Measurements from ENCODE around the gene IRS1. TPM values are rescaled to one million over a fixed set of nuclear protein-coding genes. Genes with fewer than 3 reads are reported as not detected.

IRS1 gene
- total RNA-seq, 2 donors from 2014 or later: 0.90 to 6.2 TPM

DNA sequence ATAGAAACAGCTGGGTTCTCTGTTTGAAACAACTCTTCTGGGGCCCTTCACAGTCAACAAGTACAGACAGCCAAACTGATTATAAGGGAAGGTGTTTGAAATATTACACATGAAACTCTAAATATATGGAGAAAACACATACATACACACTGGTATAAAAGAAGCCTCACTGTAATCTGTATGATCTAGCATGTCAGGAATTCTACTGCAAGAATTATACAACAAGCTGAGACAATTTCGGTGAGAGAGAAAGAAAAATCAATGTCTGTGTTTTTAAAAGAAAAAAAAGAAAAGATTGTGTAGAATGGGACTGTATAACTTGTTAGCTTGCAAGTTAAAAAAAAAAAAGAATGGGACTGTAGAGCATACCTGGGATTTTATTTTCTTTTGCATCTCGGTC lies 26.3 kb downstream of the IRS1 start:
- no peaks in the 10 kb centered on the region for H3K36me3 Mint-ChIP-seq (ENCODE audit: low read depth)
- peaks cover 16% of the 10 kb centered on the region for H3K4me1 Mint-ChIP-seq
- no peak for DNase-seq
- H3K27ac Mint-ChIP-seq: no peak overlapping the region
- no peaks in the 10 kb centered on the region for H3K9me3 ChIP-seq (ENCODE audit: control insufficient read depth, low read length, poor library complexity, severe bottlenecking)
- no peak overlapping the region for H3K4me3 Mint-ChIP-seq
- no peaks in the 10 kb centered on the region for H3K27me3 Mint-ChIP-seq
- ATAC-seq: no peak

DNA sequence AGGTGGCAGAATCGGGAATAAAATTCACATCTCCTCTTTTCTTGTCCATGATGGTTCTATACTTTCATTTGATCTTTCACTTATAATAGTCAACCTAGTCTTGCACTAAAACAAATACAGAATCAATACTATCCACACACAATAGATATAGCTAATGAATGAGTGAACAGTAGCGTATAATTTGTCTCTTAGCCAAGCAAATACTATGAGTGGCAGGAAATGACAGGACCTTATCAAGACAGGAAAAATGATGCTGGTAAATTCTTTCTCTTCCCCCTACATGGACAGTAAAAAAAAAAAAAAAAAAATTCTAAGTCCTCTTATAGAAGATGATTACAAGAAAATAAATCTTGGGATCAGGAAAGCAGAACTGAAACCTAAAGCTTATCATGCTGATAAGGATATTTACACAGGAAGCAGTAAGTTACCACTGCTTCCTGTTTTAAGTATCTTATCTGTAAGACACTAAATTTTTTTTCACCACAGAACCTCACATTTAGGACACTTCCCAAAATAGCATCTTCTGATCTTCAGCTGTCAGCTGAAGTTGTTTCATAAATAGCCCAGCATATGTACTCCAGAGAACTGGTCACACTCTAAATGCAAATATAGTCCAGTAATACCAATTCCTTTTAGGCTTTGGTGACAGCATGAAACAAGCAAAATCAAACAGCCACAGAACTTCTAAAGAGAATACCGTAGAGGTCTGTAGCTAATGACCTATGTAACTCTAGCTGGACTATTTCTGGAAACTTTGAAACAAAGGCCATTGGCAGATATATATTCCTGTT lies 27.0 kb downstream of the IRS1 start:
- DNase-seq (no peak), ATAC-seq (peak; percentile 87)
- Mint-ChIP-seq H3K27ac (no peak overlapping the region), H3K4me3 (peak overlapping the region; percentile 69), H3K4me1 (peaks cover 16% of the 10 kb centered on the region), H3K27me3 (no peaks in the 10 kb centered on the region), H3K36me3 (ENCODE audit: low read depth) (no peaks in the 10 kb centered on the region)
- no peaks in the 10 kb centered on the region for H3K9me3 ChIP-seq (ENCODE audit: control insufficient read depth, low read length, poor library complexity, severe bottlenecking)

DNA sequence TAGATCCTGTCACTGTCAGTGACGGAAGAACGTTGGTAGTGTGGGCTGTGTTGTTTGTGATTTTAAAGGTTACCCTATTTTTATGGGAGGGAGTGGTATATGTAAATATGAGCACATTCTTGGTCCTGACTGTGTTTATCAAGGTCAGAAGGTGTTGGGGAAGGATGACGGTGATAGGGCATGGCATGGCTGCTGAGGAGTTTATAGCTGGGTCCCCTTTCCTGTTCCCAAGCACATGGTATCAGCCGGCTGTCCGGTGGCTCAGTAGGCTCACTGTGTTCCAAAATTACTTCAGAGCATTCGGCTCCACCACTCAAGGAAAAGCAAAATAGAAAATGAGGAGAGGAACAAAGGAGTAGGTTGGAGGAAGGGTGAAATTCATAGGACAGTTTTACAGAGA lies 28.6 kb downstream of the IRS1 start:
- peaks cover 16% of the 10 kb centered on the region for H3K4me1 Mint-ChIP-seq
- no peak overlapping the region for H3K4me3 Mint-ChIP-seq
- no peaks in the 10 kb centered on the region for H3K27me3 Mint-ChIP-seq
- no peaks in the 10 kb centered on the region for H3K9me3 ChIP-seq (ENCODE audit: control insufficient read depth, low read length, poor library complexity, severe bottlenecking)
- DNase-seq (no peak), ATAC-seq (no peak)
- H3K36me3 Mint-ChIP-seq (ENCODE audit: low read depth): no peaks in the 10 kb centered on the region
- no peak overlapping the region for H3K27ac Mint-ChIP-seq

DNA sequence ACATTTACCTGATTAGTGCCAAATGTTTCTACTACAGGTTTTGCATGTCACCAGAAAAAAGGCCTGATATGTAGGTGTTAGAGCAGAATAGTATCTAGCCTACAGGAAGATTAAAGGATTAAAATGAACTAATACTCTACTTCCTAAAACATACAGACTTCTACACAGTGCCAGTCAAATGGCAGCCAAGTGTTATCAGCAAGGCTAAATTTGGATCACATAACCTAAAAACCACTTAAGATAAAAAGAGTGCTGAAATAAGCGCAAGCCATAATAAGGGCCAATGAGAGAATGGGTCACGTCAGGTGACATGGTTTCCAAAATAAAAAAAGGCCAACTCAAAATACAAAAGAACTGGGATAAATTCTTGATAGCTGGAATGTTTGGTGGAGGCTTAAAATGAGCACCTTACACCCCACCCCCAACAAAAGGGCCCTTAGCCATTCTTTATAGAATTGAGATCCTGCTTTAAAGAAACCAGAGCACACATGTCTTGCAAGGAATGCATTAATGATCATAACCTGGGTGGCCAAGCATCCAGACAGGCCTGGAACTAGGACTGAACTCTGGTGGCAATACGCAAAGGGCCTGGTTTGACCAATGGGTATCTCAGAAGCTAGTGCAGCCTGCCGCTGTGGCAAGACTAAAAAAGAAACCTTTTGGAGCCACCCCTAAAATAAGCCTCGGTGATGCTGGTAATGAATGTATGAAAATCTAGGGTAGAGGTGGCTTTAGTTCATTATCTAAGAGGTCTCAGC lies 32.4 kb downstream of the IRS1 start:
- no peaks in the 10 kb centered on the region for H3K27me3 Mint-ChIP-seq
- no peaks in the 10 kb centered on the region for H3K9me3 ChIP-seq (ENCODE audit: control insufficient read depth, low read length, poor library complexity, severe bottlenecking)
- ATAC-seq (no peak), DNase-seq (no peak)
- no peak overlapping the region for H3K27ac Mint-ChIP-seq
- H3K36me3 Mint-ChIP-seq (ENCODE audit: low read depth): no peaks in the 10 kb centered on the region
- H3K4me1 Mint-ChIP-seq: peaks cover 6% of the 10 kb centered on the region
- H3K4me3 Mint-ChIP-seq: no peak overlapping the region

DNA sequence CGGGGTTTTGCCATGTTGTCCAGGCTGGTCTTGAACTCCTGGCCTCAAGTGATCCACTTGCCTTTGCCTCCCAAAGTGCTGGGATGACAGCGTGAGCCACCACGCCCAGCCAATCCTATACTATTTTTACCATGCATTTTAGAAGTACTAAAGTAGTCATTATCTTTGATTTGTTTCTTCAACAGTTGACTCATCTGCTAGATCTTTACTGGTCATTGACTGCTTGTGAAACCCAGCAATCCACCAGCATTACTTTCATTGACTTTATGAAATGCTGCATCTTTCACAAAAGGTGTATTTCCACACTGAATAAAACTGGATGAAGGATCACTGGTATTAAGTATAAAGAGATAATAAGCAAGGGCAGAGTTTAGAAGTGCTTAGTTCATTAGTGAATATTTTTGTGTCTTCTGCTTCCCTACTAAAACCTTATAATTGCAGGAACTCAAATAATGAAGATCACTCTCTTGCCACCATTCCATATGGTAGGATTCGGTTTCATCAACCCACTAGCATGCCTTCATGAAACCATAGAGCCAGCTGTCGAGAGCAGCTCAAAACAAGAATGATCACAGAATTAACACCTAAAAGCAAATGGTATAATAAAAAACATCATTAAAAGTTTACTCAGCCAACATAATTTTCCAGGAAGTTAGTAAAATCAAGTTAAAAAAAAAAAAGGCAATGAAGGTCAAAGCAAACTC lies 33.1 kb downstream of the IRS1 start:
- no peaks in the 10 kb centered on the region for H3K9me3 ChIP-seq (ENCODE audit: control insufficient read depth, low read length, poor library complexity, severe bottlenecking)
- Mint-ChIP-seq H3K36me3 (ENCODE audit: low read depth) (no peaks in the 10 kb centered on the region), H3K4me3 (no peak overlapping the region), H3K27ac (no peak overlapping the region), H3K4me1 (peaks cover 2% of the 10 kb centered on the region), H3K27me3 (no peaks in the 10 kb centered on the region)
- ATAC-seq: no peak
- no peak for DNase-seq

DNA sequence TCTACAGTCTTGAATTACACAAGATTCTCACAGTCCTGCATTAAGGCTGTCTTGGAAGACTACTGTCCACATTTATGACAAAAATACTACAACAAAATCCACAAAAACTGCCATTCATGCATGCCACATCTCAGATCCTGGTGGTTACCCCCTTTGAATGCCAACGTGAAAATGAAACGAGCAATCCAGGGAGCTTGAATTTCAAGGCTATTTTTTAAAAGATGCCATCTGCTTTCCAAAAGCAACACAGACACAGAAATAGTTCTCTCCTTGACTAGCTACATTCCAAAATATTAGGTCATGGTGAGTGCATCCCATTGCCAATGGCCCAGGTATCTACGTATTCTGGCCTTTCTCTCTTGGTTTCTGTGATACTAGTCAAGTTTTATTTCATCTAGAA lies 36.3 kb downstream of the IRS1 start:
- no peaks in the 10 kb centered on the region for H3K9me3 ChIP-seq (ENCODE audit: control insufficient read depth, low read length, poor library complexity, severe bottlenecking)
- DNase-seq (no peak), ATAC-seq (no peak)
- H3K27ac Mint-ChIP-seq: no peak overlapping the region
- no peaks in the 10 kb centered on the region for H3K27me3 Mint-ChIP-seq
- no peaks in the 10 kb centered on the region for H3K4me1 Mint-ChIP-seq
- H3K36me3 Mint-ChIP-seq (ENCODE audit: low read depth): no peaks in the 10 kb centered on the region
- no peak overlapping the region for H3K4me3 Mint-ChIP-seq

DNA sequence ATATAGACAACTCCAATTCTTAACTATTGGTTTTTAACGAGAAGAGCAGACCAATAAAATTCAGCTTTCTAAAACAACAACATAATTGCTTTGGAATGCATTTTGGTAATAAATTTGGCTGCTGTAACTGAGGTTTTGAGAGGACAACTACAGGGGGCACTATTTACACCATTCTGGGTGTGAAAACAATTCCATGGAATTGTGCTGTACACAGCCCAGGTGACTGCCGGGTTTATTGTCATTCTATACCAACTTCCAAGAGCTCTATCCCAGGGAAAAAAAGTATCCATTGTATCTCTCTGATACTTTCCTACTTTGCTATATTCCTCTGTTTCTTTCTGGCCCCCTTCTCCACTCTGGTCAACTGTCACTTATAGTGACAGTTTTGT lies 38.4 kb downstream of the IRS1 start:
- DNase-seq (no peak), ATAC-seq (no peak)
- no peaks in the 10 kb centered on the region for H3K27me3 Mint-ChIP-seq
- no peaks in the 10 kb centered on the region for H3K4me1 Mint-ChIP-seq
- no peaks in the 10 kb centered on the region for H3K36me3 Mint-ChIP-seq (ENCODE audit: low read depth)
- no peak overlapping the region for H3K27ac Mint-ChIP-seq
- no peak overlapping the region for H3K4me3 Mint-ChIP-seq
- no peaks in the 10 kb centered on the region for H3K9me3 ChIP-seq (ENCODE audit: control insufficient read depth, low read length, poor library complexity, severe bottlenecking)

DNA sequence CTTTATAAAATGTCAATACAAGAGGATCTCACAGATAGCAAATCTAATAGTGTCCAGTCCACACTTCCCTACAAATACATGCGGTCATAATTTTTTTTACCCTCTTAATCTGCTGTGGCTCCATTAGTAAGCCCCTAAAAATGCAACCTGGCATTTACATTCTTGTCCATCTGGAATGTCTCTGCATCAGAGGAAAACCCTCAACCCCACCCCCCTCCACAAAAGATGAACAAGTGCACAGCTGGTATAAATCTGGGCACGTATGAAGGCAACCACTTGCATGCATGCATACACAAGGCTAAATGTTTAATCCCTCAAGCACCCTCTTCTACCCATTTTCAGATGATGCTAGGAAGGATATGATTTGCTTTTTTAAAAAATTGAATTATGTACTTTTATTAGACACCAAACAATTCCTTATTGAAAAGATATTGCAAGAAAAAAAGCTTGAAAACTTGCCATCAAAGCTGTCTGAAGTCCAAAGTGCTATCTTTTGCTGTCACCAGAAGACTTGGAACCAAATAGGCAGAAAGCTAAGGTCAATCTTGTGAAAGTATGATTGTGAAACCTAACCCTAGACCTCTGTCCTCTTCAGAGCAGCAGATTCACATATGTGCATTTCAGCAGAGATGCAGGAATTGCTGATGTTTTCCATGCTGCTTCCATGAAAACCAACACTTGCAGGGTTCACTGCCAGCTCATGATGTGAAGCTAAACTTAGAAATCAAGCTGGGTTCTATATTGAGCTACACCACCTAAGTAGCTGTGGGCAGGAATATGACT lies 39.0 kb downstream of the IRS1 start:
- H3K27me3 Mint-ChIP-seq: no peaks in the 10 kb centered on the region

DNA sequence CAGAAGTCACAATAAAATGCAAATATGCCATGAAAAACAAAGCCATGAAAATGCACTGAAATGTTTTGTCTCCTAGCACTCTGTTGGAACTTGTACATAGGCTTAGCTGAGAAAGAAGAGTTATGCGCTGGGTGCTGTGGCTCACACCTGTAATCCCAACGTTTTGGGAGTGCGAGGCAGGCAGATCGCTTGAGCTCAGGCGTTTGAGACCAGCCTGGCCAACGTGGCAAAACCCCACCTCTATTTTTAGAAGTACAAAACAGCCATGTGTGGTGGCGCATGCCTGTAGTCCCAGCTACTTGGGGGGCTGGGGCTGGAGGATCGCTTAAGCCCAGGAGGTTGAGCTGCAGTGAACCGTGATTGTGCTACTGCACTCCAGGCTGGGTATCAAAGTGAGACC lies 39.9 kb downstream of the IRS1 start:
- H3K4me3 Mint-ChIP-seq: no peak overlapping the region
- H3K27ac Mint-ChIP-seq: no peak overlapping the region
- no peaks in the 10 kb centered on the region for H3K9me3 ChIP-seq (ENCODE audit: control insufficient read depth, low read length, poor library complexity, severe bottlenecking)
- no peak for DNase-seq
- no peak for ATAC-seq
- H3K4me1 Mint-ChIP-seq: no peaks in the 10 kb centered on the region
- no peaks in the 10 kb centered on the region for H3K27me3 Mint-ChIP-seq
- H3K36me3 Mint-ChIP-seq (ENCODE audit: low read depth): no peaks in the 10 kb centered on the region

More for the DNA sequence above, 39.0 kb downstream of the IRS1 start:
- Mint-ChIP-seq H3K4me3 (no peak overlapping the region), H3K27ac (no peak overlapping the region), H3K36me3 (ENCODE audit: low read depth) (no peaks in the 10 kb centered on the region), H3K4me1 (no peaks in the 10 kb centered on the region)
- no peaks in the 10 kb centered on the region for H3K9me3 ChIP-seq (ENCODE audit: control insufficient read depth, low read length, poor library complexity, severe bottlenecking)
- DNase-seq: no peak
- ATAC-seq: no peak

DNA sequence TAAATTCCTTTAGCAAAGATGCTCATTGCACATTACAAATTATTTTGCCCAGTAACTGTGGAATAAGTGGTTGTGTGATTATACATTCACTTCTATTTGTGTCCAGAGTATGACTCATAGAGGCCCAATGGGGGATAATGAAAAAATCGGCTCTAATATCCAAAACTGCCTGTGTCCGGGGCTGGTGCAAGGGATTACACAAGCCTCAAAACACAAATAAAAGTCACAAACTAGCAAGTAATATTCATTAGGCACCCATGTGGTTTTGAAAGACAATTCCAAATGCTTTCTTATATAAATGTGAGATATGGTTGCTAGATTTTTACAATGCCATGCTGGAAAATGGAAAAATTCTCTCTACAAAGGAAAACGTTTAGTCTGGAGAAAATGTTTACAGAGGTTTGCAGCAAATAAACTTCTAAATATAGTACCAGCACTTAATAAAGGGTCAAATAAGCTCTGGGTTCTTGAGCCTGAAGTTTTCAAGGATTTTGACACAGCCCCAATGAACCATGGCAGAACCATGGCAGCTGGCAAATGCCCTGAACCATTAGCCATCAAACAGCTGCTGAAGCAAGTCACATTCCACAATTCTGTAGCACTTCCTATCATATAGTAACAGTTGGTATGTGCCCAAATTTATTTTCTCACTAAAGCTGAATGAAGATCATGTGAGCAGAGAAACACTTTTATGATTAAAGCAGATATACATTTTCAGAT lies 40.5 kb downstream of the IRS1 start:
- ATAC-seq (no peak), DNase-seq (no peak)
- no peak overlapping the region for H3K27ac Mint-ChIP-seq
- no peaks in the 10 kb centered on the region for H3K27me3 Mint-ChIP-seq
- H3K4me3 Mint-ChIP-seq: no peak overlapping the region
- no peaks in the 10 kb centered on the region for H3K36me3 Mint-ChIP-seq (ENCODE audit: low read depth)
- H3K9me3 ChIP-seq (ENCODE audit: control insufficient read depth, low read length, poor library complexity, severe bottlenecking): no peaks in the 10 kb centered on the region
- H3K4me1 Mint-ChIP-seq: no peaks in the 10 kb centered on the region

DNA sequence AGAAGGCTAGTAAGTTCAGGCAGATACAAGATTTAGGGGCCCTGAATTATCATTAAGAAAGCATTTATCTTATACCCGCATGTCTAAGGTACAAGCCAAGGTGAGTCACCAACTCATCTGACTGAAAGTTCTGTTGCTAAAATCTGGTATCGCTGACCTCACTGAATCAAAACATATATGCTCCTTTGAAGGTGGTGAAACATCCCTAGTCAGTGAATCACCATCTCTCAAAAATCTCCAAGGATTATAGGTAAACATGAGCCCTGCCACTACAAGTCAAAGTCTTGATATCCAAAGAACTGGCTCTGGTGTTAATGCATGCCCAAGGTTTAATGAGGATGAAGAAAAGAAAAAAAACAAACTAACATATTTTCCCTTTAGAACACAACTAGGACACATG lies 43.5 kb downstream of the IRS1 start:
- H3K27ac Mint-ChIP-seq: no peak overlapping the region
- H3K27me3 Mint-ChIP-seq: no peaks in the 10 kb centered on the region
- no peaks in the 10 kb centered on the region for H3K36me3 Mint-ChIP-seq (ENCODE audit: low read depth)
- no peak overlapping the region for H3K4me3 Mint-ChIP-seq
- H3K4me1 Mint-ChIP-seq: no peaks in the 10 kb centered on the region
- no peak for DNase-seq
- ATAC-seq: no peak
- no peaks in the 10 kb centered on the region for H3K9me3 ChIP-seq (ENCODE audit: control insufficient read depth, low read length, poor library complexity, severe bottlenecking)

DNA sequence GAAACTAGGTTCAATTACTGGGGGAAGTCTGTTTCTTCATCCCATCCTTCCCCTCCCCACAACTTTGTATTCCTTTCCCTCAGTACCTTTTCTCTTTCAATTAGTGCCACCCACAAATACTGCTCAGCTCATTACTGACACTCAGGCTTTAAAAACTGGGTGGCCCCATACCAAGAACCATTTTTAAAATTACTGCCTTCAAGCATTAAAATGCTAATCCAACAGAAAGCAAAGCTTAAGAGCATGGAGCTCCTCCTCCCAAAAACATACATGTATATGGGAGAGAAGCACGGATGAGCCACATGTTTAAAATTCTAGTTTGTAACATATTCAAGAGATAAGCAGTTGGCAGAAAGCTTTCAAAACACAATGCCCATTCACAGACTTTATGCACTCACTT lies 44.0 kb downstream of the IRS1 start:
- H3K27ac Mint-ChIP-seq: no peak overlapping the region
- H3K4me3 Mint-ChIP-seq: no peak overlapping the region
- H3K36me3 Mint-ChIP-seq (ENCODE audit: low read depth): no peaks in the 10 kb centered on the region
- no peaks in the 10 kb centered on the region for H3K4me1 Mint-ChIP-seq
- ATAC-seq: no peak
- no peaks in the 10 kb centered on the region for H3K27me3 Mint-ChIP-seq
- DNase-seq: no peak
- no peaks in the 10 kb centered on the region for H3K9me3 ChIP-seq (ENCODE audit: control insufficient read depth, low read length, poor library complexity, severe bottlenecking)
